HEK293 (cell line): ENCODE data around the gene AGAP3.

Experiments used
- CTCF ChIA-PET: fragments of 350-600 bp; formaldehyde crosslinking; extraction: SDS; loops from one replicate; lab custom pipeline; 2021; ENCODE audit warnings: antibody characterized with exemption; lab: Yijun Ruan, JAX
- POLR2A ChIA-PET: fragments of 300-600 bp; formaldehyde crosslinking; extraction: SDS; loops from one replicate; lab custom pipeline; 2020; ENCODE audit warnings: antibody characterized with exemption, inconsistent platforms; lab: Yijun Ruan, JAX
- H3K27ac ChIP-seq: fragments of 200-500 bp; sonication (Bioruptor generic); 2 replicates; pipeline ENCODE4 v1.5.1; 2014; ENCODE audit warnings: low read depth, low read length, control low read depth, inconsistent platforms; ENCODE audit errors: extremely low read depth
- H3K36me3 ChIP-seq, 2 experiments: fragments of 200-500 bp in 1 of 2; sonication (Bioruptor generic) in 1 of 2; 1 replicate in 1 of 2; 2 replicates in 1 of 2; pipeline ENCODE4 v1.5.1; 2014 to 2017; ENCODE audit warnings: inconsistent platforms in 2 of 2, low read length in 2 of 2; ENCODE audit not compliant: control insufficient read depth in 2 of 2, insufficient read depth in 1 of 2
- H3K4me1 ChIP-seq: fragments of 200-500 bp; sonication (Bioruptor generic); 2 replicates; pipeline ENCODE4 v1.5.1; 2014; ENCODE audit warnings: mild to moderate bottlenecking, low read length, inconsistent platforms; ENCODE audit not compliant: control insufficient read depth, insufficient read depth
- H3K4me3 ChIP-seq: 2 replicates; pipeline ENCODE4 v1.5.1; 2011; ENCODE audit warnings: low read depth, mild to moderate bottlenecking, control low read depth, low read length, moderate library complexity
- H3K9me3 ChIP-seq: fragments of 200-500 bp; sonication (Bioruptor generic); 2 replicates; pipeline ENCODE4 v1.5.1; 2014; ENCODE audit warnings: low read depth, low read length, inconsistent platforms; ENCODE audit not compliant: control insufficient read depth, insufficient read depth
- EGR2 ChIP-seq: fragments of 450-650 bp; formaldehyde crosslinking; IDR thresholded peaks from 2 replicates; pipeline ENCODE4 v1.5.1; 2016; ENCODE audit warnings: low read depth, missing biosample characterization, missing genetic modification characterization
- KLF8 ChIP-seq: fragments of 450-650 bp; formaldehyde crosslinking; IDR thresholded peaks from 2 replicates; pipeline ENCODE4 v1.5.1; 2016; ENCODE audit warnings: missing biosample characterization, missing genetic modification characterization
- OSR2 ChIP-seq: fragments of 450-650 bp; formaldehyde crosslinking; IDR thresholded peaks from 2 replicates; pipeline ENCODE4 v1.5.1; 2016; ENCODE audit warnings: missing biosample characterization, missing genetic modification characterization
- SALL2 ChIP-seq: fragments of 450-650 bp; formaldehyde crosslinking; IDR thresholded peaks from 2 replicates; pipeline ENCODE4 v1.5.0; 2017; ENCODE audit warnings: missing biosample characterization, mild to moderate bottlenecking, missing genetic modification characterization, borderline replicate concordance
- SP3 ChIP-seq: fragments of 450-650 bp; formaldehyde crosslinking; IDR thresholded peaks from 2 replicates; pipeline ENCODE4 v1.5.1; 2016; ENCODE audit warnings: missing biosample characterization, missing genetic modification characterization
- TCF7L2 ChIP-seq: IDR thresholded peaks from 2 replicates; pipeline ENCODE4 v1.6.1; 2011; ENCODE audit warnings: low read depth, mild to moderate bottlenecking, inconsistent platforms, low read length, moderate library complexity, borderline replicate concordance
- WT1 ChIP-seq: fragments of 450-650 bp; formaldehyde crosslinking; IDR thresholded peaks from 2 replicates; pipeline ENCODE4 v1.5.1; 2016; ENCODE audit warnings: missing biosample characterization, missing genetic modification characterization
- ZBTB21 ChIP-seq: fragments of 450-650 bp; formaldehyde crosslinking; IDR thresholded peaks from 2 replicates; pipeline ENCODE4 v1.5.1; 2017; ENCODE audit warnings: missing biosample characterization, missing genetic modification characterization
- ZEB2 ChIP-seq: fragments of 450-650 bp; formaldehyde crosslinking; IDR thresholded peaks from 2 replicates; pipeline ENCODE4 v1.5.1; 2016; ENCODE audit warnings: missing biosample characterization, missing genetic modification characterization
- ZFP41 ChIP-seq: fragments of 450-650 bp; formaldehyde crosslinking; IDR thresholded peaks from 2 replicates; pipeline ENCODE4 v1.5.1; 2016; ENCODE audit warnings: missing biosample characterization, missing genetic modification characterization, borderline replicate concordance
- ZNF16 ChIP-seq: fragments of 450-650 bp; formaldehyde crosslinking; IDR thresholded peaks from 2 replicates; pipeline ENCODE4 v1.5.1; 2016; ENCODE audit warnings: low read depth, missing biosample characterization, missing genetic modification characterization
- ZNF174 ChIP-seq: fragments of 450-650 bp; formaldehyde crosslinking; IDR thresholded peaks from 2 replicates; pipeline ENCODE4 v1.5.0; 2017; ENCODE audit warnings: missing biosample characterization, mild to moderate bottlenecking, missing genetic modification characterization
- ZNF184 ChIP-seq: fragments of 450-650 bp; IDR thresholded peaks from 2 replicates; pipeline ENCODE4 v1.5.1; 2018; ENCODE audit warnings: missing biosample characterization, mild to moderate bottlenecking, missing genetic modification characterization
- ZNF223 ChIP-seq: fragments of 450-650 bp; formaldehyde crosslinking; IDR thresholded peaks from 2 replicates; pipeline ENCODE4 v1.5.1; 2016; ENCODE audit warnings: missing biosample characterization, missing genetic modification characterization
- ZNF266 ChIP-seq: fragments of 450-650 bp; formaldehyde crosslinking; IDR thresholded peaks from 2 replicates; pipeline ENCODE4 v1.5.1; 2016; ENCODE audit warnings: missing biosample characterization, missing genetic modification characterization, low read depth
- ZNF274 ChIP-seq, 2 experiments: fragments of 200-500 bp in 1 of 2; fragments of 450-650 bp in 1 of 2; sonication (Bioruptor generic) in 1 of 2; formaldehyde crosslinking in 1 of 2; IDR thresholded peaks; 2 replicates each; pipeline versions ENCODE4 v1.5.1 to v1.6.1; 2014 to 2016; ENCODE audit warnings: borderline replicate concordance in 1 of 2, inconsistent platforms in 1 of 2, low read length in 1 of 2, missing biosample characterization in 1 of 2, missing genetic modification characterization in 1 of 2
- ZNF48 ChIP-seq: fragments of 450-650 bp; formaldehyde crosslinking; IDR thresholded peaks from 2 replicates; pipeline ENCODE4 v1.5.1; 2016; ENCODE audit warnings: missing biosample characterization, missing genetic modification characterization
- ZNF510 ChIP-seq: fragments of 450-650 bp; formaldehyde crosslinking; IDR thresholded peaks from 2 replicates; pipeline ENCODE4 v1.5.1; 2018; ENCODE audit warnings: mild to moderate bottlenecking, missing genetic modification characterization, missing biosample characterization; ENCODE audit not compliant: insufficient replicate concordance
- ZNF544 ChIP-seq: fragments of 450-650 bp; formaldehyde crosslinking; IDR thresholded peaks from 2 replicates; pipeline ENCODE4 v1.5.0; 2017; ENCODE audit warnings: missing biosample characterization, missing genetic modification characterization
- ZNF561 ChIP-seq: fragments of 450-650 bp; IDR thresholded peaks from 2 replicates; pipeline ENCODE4 v1.5.1; 2018; ENCODE audit warnings: missing biosample characterization, missing genetic modification characterization, borderline replicate concordance
- ZNF623 ChIP-seq: fragments of 450-650 bp; formaldehyde crosslinking; IDR thresholded peaks from 2 replicates; pipeline ENCODE4 v1.5.1; 2016; ENCODE audit warnings: missing biosample characterization, missing genetic modification characterization
- ZNF624 ChIP-seq: fragments of 450-650 bp; formaldehyde crosslinking; IDR thresholded peaks from 2 replicates; pipeline ENCODE4 v1.5.1; 2017; ENCODE audit warnings: missing biosample characterization, missing genetic modification characterization
- ZNF776 ChIP-seq: fragments of 450-650 bp; formaldehyde crosslinking; IDR thresholded peaks from 2 replicates; pipeline ENCODE4 v1.5.0; 2017; ENCODE audit warnings: missing biosample characterization, missing genetic modification characterization, borderline replicate concordance
- TF ChIP-seq, protein P1 (sequence below): fragments of 450-650 bp; formaldehyde crosslinking; IDR thresholded peaks from 2 replicates; pipeline ENCODE4 v1.5.1; 2016; ENCODE audit warnings: missing biosample characterization, missing genetic modification characterization
- TF ChIP-seq, protein P2 (sequence below): fragments of 450-650 bp; formaldehyde crosslinking; IDR thresholded peaks from 2 replicates; pipeline ENCODE4 v1.5.1; 2016; ENCODE audit warnings: missing biosample characterization, missing genetic modification characterization, borderline replicate concordance

AGAP3 gene

GRCh38 chr7:151185762-151186639 is 99.7 kb downstream of the AGAP3 start (continued):
- TF ChIP-seq ZNF174 = no peak
- no peak for TF ChIP-seq ZFP41
- TF ChIP-seq ZNF16 = no peak
- no peak for TF ChIP-seq ZNF274 (IDR thresholded peaks at IDR 0.05; ENCODE audit: low read length)
- no peak for TF ChIP-seq ZNF274 (tag by site-specific recombination; IDR thresholded peaks at IDR 0.05; ENCODE audit: borderline replicate concordance)

- H3K27ac ChIP-seq = no peak within 1 kb of the TSS
- no peaks in the 10 kb centered on the region for H3K9me3 ChIP-seq
- TF ChIP-seq ZNF623 (no peak), ZNF223 (tag by site-specific recombination) (no peak), OSR2 (no peak), ZNF624 (tag by site-specific recombination) (no peak), ZNF544 (tag by site-specific recombination) (no peak), ZBTB21 (tag by site-specific recombination) (no peak), SALL2 (tag by site-specific recombination) (no peak), ZNF184 (tag by site-specific recombination) (no peak), ZNF48 (tag by site-specific recombination) (no peak), TCF7L2 (no peak), WT1 (tag by site-specific recombination) (no peak), ZNF561 (tag by site-specific recombination) (no peak)
- TF ChIP-seq, protein P1, sequence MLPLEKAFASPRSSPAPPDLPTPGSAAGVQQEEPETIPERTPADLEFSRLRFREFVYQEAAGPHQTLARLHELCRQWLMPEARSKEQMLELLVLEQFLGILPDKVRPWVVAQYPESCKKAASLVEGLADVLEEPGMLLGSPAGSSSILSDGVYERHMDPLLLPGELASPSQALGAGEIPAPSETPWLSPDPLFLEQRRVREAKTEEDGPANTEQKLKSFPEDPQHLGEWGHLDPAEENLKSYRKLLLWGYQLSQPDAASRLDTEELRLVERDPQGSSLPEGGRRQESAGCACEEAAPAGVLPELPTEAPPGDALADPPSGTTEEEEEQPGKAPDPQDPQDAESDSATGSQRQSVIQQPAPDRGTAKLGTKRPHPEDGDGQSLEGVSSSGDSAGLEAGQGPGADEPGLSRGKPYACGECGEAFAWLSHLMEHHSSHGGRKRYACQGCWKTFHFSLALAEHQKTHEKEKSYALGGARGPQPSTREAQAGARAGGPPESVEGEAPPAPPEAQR (tag by site-specific recombination) = no peak
- TF ChIP-seq, protein P2, sequence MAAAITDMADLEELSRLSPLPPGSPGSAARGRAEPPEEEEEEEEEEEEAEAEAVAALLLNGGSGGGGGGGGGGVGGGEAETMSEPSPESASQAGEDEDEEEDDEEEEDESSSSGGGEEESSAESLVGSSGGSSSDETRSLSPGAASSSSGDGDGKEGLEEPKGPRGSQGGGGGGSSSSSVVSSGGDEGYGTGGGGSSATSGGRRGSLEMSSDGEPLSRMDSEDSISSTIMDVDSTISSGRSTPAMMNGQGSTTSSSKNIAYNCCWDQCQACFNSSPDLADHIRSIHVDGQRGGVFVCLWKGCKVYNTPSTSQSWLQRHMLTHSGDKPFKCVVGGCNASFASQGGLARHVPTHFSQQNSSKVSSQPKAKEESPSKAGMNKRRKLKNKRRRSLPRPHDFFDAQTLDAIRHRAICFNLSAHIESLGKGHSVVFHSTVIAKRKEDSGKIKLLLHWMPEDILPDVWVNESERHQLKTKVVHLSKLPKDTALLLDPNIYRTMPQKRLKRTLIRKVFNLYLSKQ = no peak
- H3K36me3 ChIP-seq = no peaks in the 10 kb centered on the region
- ChIA-PET CTCF (interaction anchor here (0.7 kb wide), 1 partner anchor 8 kb away, joined by 4 read pairs; no protein-coding TSS in a partner anchor), POLR2A (no interaction called here)
- H3K4me3 ChIP-seq = no peak within 1 kb of the TSS
- H3K4me1 ChIP-seq = no peaks in the 10 kb centered on the region
These were observed 100.5 kb downstream of the AGAP3 start, which contains the start of gene ASB10 for GRCh38 chr7:151186640-151187408. Gene ASB10, minus strand, starts transcription at chr7:151187250. Its CDS starts 120 bp downstream, at chr7:151187130.

- POLR2A ChIA-PET = no interaction called here
- CTCF ChIA-PET = no interaction called here
- TF ChIP-seq KLF8 (tag by site-specific recombination) (no peak), ZNF174 (no peak), ZNF544 (tag by site-specific recombination) (no peak), EGR2 (tag by site-specific recombination) (no peak), ZEB2 (tag by site-specific recombination) (no peak), SP3 (tag by site-specific recombination) (no peak), ZNF510 (tag by site-specific recombination) (no peak), ZNF776 (tag by site-specific recombination) (no peak), ZNF624 (tag by site-specific recombination) (no peak), ZNF266 (tag by site-specific recombination) (no peak)
These were observed 101.4 kb downstream of the AGAP3 start for GRCh38 chr7:151187409-151188251.

More at GRCh38 chr7:151187409-151188251, 101.4 kb downstream of the AGAP3 start:
- H3K4me1 ChIP-seq = no peaks in the 10 kb centered on the region
- H3K36me3 ChIP-seq = no peaks in the 10 kb centered on the region
- H3K4me3 ChIP-seq = no peak overlapping the region
- no peak overlapping the region for H3K27ac ChIP-seq
- no peaks in the 10 kb centered on the region for H3K9me3 ChIP-seq
